T-helper 1 cell treated with Interleukin-12 subunit alpha and Interleukin-12 subunit beta and Interleukin-4 antibody, amounts not matched to agents 30 ng/mL and 1 ng/mL, for 36 hours (primary cell): Measurements from ENCODE around the gene LCN2. TPM values are rescaled to one million over a fixed set of nuclear protein-coding genes. Genes with fewer than 3 reads are reported as not detected.
"Not testable (repeated sequence)": the region's sequence is repeated elsewhere in the genome, so short reads cannot be mapped to it uniquely, and the experiment has no call there.

Experiments used
- intact Hi-C: fragments of 100-400 bp; cut with micrococcal nuclease; formaldehyde crosslinking; loops from one replicate; pipeline ENCODE4 v1.15.1; 2024
- total RNA-seq: library from RNA; stranded (reverse); gene quantifications from 2 replicates; pipeline ENCODE4 v1.2.3, GENCODE V29; 2022

The LCN2 gene
- not detected in 2 replicates for total RNA-seq

GRCh38 chr9:128149001-128149701 lies at the start of gene LCN2:
Gene LCN2 (plus strand): TSS chr9:128149453. CDS start chr9:128149526, 73 bp downstream.
- intact Hi-C loops = no loop called here

- intact Hi-C loops = no loop called here
Measured at GRCh38 chr9:128099932-128100491, 49.2 kb upstream of the LCN2 start.

GRCh38 chr9:128100581-128100980 lies 48.7 kb upstream of the LCN2 start:
- intact Hi-C loops = no loop called here

- intact Hi-C loops = no loop called here
Measured at GRCh38 chr9:128101231-128101661, 48.0 kb upstream of the LCN2 start.

GRCh38 chr9:128101690-128102089 lies 47.6 kb upstream of the LCN2 start:
- intact Hi-C loops = no loop called here

- intact Hi-C loops = no loop called here
Measured at GRCh38 chr9:128102196-128102595, 47.1 kb upstream of the LCN2 start.

GRCh38 chr9:128102861-128103588 lies 46.2 kb upstream of the LCN2 start:
- intact Hi-C loops = no loop called here

- intact Hi-C loops = no loop called here
Measured at GRCh38 chr9:128103589-128103962, 45.7 kb upstream of the LCN2 start.

- intact Hi-C loops = no loop called here
Measured at GRCh38 chr9:128104171-128104618, 45.1 kb upstream of the LCN2 start.

- intact Hi-C loops = no loop called here
Measured at GRCh38 chr9:128105538-128106175, 43.6 kb upstream of the LCN2 start.

GRCh38 chr9:128106181-128106939 lies 42.9 kb upstream of the LCN2 start:
- intact Hi-C loops = no loop called here

GRCh38 chr9:128106940-128107467 lies 42.2 kb upstream of the LCN2 start:
- intact Hi-C loops = no loop called here

- intact Hi-C loops = no loop called here
Measured at GRCh38 chr9:128107468-128108268, 41.6 kb upstream of the LCN2 start.

GRCh38 chr9:128108269-128109049 lies 40.8 kb upstream of the LCN2 start:
- intact Hi-C loops = no loop called here

- intact Hi-C loops = no loop called here
Measured at GRCh38 chr9:128109050-128109709, 40.1 kb upstream of the LCN2 start.

GRCh38 chr9:128111726-128112125 lies 37.5 kb upstream of the LCN2 start:
- intact Hi-C loops = not testable (repeated sequence)

GRCh38 chr9:128113526-128114325 lies 35.5 kb upstream of the LCN2 start:
- intact Hi-C loops = no loop called here
